Nucleus accumbens (tissue), 56 donors: ENCODE measurements around the gene LAMA2.

Experiments used
- DNase-seq, 56 donors: peaks; one replicate each; lab custom pipeline; 2025; lab: John Stamatoyannopoulos, UW

LAMA2 gene

DNA sequence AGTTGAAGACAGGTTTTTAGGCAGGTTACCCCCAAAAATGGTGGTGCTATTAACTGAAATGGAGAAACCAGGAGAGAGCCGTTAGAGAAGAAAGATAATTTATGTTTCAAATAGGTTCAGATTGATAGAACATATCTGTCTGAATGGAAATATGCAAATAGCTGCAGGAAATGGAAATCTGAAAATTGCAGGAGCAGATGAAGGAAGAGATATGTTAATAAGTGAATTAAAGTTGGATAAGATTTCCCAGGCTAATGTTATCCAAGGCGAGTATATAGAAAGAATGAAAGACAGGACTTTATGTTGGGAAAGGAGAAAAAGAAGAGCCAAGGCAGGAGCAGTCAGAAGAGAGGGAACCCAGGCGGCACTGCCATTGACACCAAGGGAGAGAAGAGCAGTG is 461.4 kb downstream of the LAMA2 start:
- DNase-seq, result no peak

GRCh38 chr6:129345890-129346289 is 463.0 kb downstream of the LAMA2 start:
- no peak for DNase-seq

- no peak for DNase-seq
Observed at GRCh38 chr6:129346964-129347363, 464.0 kb downstream of the LAMA2 start.

GRCh38 chr6:129350278-129350677 is 467.3 kb downstream of the LAMA2 start:
- no peak for DNase-seq

DNA sequence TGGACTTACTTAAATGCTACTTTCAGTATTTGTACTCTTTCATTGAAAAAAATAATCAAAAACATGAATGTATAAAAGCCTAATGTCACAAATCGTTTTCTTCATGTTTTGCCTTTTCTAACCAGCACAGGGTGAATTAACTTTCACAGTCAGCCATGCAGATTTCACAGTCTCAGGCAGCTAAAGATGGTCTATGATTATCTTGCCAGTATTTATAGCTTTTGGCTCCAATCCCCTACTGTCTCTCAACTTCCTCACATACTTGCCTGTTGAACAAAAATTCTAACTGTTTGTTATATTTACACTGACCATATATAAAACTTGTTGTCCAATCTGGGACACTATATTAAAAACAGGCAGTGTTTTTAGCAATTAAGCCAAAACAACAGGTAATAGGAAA is 468.9 kb downstream of the LAMA2 start:
- no peak for DNase-seq

DNA sequence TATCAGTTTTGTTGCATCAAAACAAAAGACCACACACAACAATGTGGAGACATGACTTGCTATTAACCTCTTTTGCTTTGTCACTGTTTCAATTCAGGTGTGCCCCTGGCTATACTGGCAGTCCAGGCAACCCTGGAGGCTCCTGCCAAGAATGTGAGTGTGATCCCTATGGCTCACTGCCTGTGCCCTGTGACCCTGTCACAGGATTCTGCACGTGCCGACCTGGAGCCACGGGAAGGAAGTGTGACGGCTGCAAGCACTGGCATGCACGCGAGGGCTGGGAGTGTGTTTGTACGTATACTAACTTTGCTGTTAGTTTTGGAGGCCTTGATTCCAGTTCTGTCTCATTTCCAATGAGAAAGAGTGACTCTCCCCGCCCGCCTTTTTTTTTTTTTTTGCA is 470.1 kb downstream of the LAMA2 start:
- DNase-seq, result no peak

GRCh38 chr6:129356129-129356528 is 473.2 kb downstream of the LAMA2 start:
- DNase-seq, result no peak

DNA sequence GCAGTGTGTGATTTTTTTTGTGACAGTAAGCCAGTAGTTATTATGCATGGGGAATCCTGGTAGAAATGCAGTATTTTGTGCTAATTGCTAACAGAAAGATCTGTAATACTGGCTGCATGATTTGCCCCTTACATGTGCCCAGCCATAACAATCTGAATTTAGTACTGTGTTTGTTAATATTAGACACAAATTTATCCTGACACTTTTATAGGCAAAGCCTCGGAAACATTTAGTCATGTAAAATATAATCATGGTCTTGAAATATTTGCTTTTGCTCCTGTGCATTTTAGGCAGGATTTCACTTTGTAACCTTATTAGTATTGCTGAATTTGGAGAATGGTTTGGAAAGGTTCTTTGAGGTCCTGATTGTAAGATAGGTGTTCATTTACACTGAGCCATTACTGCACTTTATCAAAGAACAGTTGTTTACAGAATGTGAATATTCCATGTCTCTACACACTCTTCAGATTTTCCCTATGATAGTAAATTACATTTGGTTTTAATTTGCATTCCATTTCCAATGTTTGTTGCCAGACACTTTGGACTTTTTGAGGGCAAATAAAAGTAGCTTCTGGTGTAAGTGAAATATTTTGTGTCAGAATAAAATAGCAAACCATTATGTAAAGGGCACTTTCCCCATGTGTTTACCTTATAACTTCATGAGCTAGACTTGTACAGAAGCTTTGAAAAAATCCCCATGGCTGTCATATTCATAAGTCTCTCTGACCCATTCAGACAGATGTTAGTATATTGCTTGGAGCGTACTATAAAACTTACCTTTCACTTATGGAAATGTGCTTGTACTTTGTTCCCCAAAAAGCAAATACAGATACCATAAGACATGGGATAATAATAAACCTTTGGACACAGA is 477.1 kb downstream of the LAMA2 start:
- no peak for DNase-seq

- DNase-seq, result no peak
Observed at GRCh38 chr6:129360682-129360955, 477.7 kb downstream of the LAMA2 start.

- DNase-seq, result no peak
Observed at GRCh38 chr6:129364037-129364436, 481.1 kb downstream of the LAMA2 start.

DNA sequence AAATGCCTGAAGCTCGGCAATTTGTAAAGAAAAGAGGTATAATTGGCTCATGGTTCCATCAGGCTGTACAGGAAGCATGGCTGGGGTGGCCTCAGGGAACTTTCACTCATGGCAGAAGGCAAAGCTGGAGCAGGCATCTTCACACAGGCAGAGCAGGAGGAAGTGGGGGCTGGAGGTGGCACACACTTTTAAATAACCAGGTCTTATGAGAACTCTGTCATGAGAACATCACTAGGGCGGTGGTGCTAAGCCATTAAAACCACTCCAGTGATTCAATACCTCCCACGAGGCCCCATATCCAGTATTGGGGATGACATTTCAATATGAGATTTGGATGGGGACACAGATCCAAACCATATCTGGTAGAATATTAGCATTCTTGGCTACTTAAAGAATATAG is 481.8 kb downstream of the LAMA2 start:
- DNase-seq, result no peak

DNA sequence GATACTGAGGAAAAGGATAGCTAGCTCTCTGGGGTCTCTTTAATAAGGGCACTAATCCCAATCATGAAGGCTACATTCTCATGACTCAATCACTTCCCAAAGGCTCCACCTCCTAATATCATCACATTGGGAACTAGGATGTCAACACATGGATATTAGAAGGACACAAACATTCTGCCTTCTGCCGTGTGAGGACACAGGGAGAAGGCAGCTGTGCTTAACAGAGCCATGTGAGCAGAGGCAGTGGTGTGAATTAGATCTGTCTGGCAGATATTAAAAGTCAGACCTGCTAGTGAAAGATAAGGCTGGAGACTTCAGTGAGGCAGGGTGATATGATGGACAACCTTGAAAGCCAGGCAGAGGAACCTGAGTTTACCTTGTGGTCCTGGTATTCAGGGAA is 485.1 kb downstream of the LAMA2 start:
- DNase-seq, result no peak

GRCh38 chr6:129368970-129369369 is 486.0 kb downstream of the LAMA2 start:
- no peak for DNase-seq

- no peak for DNase-seq
Observed at GRCh38 chr6:129369737-129370136, 486.8 kb downstream of the LAMA2 start.

- DNase-seq, result peak in 31 of 56 donors; percentile 0 to 77 (median 21)
Observed at GRCh38 chr6:129370268-129370916, 487.5 kb downstream of the LAMA2 start.

DNA sequence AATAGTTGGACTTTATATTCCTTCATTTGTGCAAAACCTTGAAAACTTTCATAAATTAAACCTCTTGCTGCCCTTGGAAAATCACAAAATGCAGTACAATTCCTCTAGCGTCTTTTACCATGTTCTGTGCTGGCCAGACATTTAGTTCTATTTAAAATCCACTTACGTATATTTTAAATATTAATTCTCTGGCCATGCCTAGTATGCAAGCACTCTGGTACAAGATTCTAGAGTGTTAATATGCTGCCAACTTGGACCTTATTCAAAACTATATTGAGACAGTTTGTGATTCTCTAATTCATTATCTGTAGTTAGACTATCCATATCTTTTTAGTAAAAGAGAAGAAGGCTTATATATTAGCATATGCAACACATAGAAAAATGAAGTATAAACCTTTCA is 498.9 kb downstream of the LAMA2 start:
- DNase-seq, result no peak

GRCh38 chr6:129382916-129383315 is 500.0 kb downstream of the LAMA2 start:
- DNase-seq, result no peak

- no peak for DNase-seq
Observed at GRCh38 chr6:129385117-129385516, 502.2 kb downstream of the LAMA2 start.

- DNase-seq, result no peak
Observed at GRCh38 chr6:129390900-129391299, 508.0 kb downstream of the LAMA2 start.

- no peak for DNase-seq
Observed at GRCh38 chr6:129393654-129394053, 510.7 kb downstream of the LAMA2 start.

- DNase-seq, result no peak
Observed at GRCh38 chr6:129398764-129399163, 515.8 kb downstream of the LAMA2 start.

GRCh38 chr6:129402244-129402643 is 519.3 kb downstream of the LAMA2 start:
- no peak for DNase-seq
